GM19468 (cell line): ENCODE results near the gene GJD4.

ENCODE experiments used
- ATAC-seq: cut with Tn5 transposase; IDR thresholded peaks from one replicate; pipeline ENCODE4 v1.9.1; 2021; ENCODE audit warnings: mild to moderate bottlenecking, moderate library complexity, moderate number of reproducible peaks; ENCODE audit not compliant: unreplicated experiment; ENCODE audit errors: extremely low read depth

The GJD4 gene

GRCh38 chr10:35642793-35643114 lies 37.6 kb downstream of the GJD4 start:
- ATAC-seq = no peak

- no peak for ATAC-seq
These were observed 38.3 kb downstream of the GJD4 start for GRCh38 chr10:35643151-35644049.

DNA sequence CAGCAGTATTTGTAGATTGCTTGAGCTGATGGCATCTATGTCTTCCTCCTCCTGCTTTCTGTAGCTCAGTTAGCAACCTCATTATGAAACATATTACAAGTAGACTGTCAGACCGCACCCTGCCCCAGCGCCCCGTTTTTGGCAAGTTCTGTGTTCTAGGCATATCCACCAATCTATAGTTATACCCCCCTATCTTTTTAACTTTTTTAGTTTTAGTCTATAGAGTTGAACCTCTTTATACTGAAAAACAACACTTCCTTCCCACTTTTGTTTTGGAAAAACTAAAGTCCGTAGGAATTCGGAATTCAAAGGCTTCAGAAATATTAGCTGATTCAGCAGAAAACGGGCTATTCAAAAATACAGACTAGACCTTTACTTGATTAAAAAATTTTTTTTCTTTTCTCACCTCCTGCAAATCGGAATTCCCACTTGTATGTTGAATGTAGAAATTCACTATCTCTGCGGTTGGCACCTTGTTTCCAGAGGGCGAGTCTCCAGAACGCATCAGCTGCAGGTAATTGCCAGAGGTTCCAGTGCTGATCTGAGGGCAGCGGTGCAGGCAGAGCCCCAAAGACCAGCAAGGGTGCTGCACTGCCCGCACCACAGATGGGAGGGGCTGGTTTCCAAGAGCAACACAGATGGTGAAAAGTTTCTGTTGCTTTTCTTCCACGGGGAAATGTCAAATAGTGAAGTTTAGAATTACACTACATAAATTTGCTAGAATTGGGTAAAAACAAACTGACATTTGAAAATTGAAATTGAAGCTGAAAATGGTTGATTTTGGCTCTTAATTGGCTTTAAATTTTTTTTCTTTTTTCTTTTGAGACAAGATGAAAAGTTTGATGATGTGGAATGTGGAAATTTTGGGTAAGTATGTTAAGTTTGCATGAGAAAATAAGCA lies 39.2 kb downstream of the GJD4 start:
- ATAC-seq = no peak

DNA sequence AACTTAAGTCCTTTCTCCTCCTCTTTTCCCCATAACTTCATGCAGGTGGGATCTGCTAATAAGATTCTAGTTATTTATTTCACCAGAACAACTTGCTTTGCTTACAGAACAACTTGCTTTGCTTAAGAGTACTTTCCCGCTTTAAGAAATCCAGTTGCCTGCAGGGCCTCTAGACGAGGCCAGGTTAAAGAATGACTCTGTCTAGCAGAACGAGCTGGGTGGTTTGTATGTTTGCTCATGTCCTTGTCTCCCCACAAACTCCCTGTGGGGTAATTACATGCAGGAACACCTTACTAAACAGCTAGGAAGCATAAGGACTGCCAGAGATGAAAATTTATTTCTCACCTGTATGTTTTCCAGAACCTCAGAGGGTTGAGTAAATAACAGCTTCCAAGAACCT lies 45.8 kb downstream of the GJD4 start:
- ATAC-seq = no peak

DNA sequence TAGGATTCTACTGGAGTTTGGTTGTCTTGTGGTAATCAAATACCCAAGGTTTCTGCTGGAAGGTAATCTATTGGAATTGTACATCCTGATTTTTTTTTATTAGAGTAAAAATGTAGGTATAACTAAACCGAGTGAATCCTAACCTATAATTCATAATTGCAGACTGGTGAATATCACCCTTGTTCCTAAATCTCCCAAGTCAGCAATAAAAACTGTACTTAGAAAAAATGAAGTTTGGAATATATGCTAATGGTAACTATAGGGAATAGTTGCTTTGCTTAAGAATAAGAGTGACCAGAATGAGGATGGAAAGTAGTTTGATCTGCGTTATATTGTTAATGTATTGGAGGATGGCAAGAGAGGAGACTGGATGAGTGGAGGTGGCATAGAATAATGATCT lies 47.7 kb downstream of the GJD4 start:
- no peak for ATAC-seq

DNA sequence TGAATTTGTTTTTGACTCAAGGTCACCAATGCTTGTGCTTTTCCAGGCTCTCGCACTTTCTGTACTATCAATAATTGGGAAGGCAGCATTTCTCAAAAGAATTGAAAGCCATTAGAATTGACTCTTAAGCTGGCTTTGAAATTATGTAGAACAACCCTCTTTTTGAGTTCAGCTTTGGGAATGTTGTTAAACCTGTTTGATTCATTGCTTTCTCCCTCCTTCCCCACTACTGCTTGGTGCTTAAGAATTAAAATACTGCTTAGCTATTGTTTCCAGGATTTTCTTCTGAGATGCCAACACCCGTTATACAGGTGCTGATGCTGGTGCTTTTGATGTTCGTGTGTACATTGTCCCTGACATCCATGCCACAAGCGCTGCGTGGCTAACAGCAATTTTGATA lies 52.5 kb downstream of the GJD4 start:
- ATAC-seq = no peak
